Coronary artery (tissue), 2 donors: ENCODE results near the gene OTUD6A.
"Not testable (repeated sequence)": the region's sequence is repeated elsewhere in the genome, so short reads cannot be mapped to it uniquely, and the experiment has no call there.

ENCODE experiments used
- DNase-seq: peaks from one replicate; pipeline ENCODE4 v3.0.0-alpha.2; 2017; ENCODE audit warnings: low spot score
- H3K27ac ChIP-seq, 2 donors: fragments of 200-600 bp; sonication (generic); one replicate each; pipeline ENCODE4 v1.5.1; 2016 to 2019
- H3K4me3 ChIP-seq: fragments of 200-600 bp; sonication (generic); 2 replicates; pipeline ENCODE4 v1.5.1; 2016; ENCODE audit warnings: mild to moderate bottlenecking, moderate library complexity
- TF ChIP-seq, protein P1 (sequence below): fragments of 200-600 bp; sonication (generic); IDR thresholded peaks from one replicate; pipeline ENCODE4 v1.5.1; 2019; ENCODE audit warnings: antibody characterized with exemption

OTUD6A gene

DNA sequence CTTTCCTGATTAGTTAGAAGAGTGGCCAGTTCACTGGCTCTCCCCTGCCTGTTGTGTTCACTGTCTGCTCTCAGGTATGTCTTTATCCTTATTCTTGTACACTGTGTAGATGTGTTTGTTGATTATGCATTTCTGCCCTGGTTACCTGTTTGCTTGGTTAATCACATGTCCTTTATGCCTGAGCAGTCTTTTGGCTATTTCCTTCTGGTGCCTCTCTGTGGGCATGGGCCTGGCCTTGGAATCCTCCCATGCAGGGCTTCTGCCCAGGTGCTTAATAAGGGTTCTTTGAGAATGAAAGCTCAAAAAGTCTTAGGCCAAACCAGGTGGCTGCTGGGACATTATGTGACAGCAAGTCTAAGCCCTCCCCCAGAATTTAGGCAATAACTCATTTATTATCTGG is 26.5 kb downstream of the OTUD6A start:
- Histone ChIP-seq H3K27ac (no peak overlapping the region), H3K4me3 (no peak overlapping the region)
- no peak for DNase-seq
- TF ChIP-seq, protein P1, sequence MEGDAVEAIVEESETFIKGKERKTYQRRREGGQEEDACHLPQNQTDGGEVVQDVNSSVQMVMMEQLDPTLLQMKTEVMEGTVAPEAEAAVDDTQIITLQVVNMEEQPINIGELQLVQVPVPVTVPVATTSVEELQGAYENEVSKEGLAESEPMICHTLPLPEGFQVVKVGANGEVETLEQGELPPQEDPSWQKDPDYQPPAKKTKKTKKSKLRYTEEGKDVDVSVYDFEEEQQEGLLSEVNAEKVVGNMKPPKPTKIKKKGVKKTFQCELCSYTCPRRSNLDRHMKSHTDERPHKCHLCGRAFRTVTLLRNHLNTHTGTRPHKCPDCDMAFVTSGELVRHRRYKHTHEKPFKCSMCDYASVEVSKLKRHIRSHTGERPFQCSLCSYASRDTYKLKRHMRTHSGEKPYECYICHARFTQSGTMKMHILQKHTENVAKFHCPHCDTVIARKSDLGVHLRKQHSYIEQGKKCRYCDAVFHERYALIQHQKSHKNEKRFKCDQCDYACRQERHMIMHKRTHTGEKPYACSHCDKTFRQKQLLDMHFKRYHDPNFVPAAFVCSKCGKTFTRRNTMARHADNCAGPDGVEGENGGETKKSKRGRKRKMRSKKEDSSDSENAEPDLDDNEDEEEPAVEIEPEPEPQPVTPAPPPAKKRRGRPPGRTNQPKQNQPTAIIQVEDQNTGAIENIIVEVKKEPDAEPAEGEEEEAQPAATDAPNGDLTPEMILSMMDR: no peak

GRCh38 chrX:70089604-70090297 is 27.5 kb downstream of the OTUD6A start:
- TF ChIP-seq, protein P1: no peak
- DNase-seq: no peak
- Histone ChIP-seq H3K4me3 (no peak overlapping the region), H3K27ac (no peak overlapping the region)

GRCh38 chrX:70092247-70092646 is 30.0 kb downstream of the OTUD6A start:
- DNase-seq: no peak
- Histone ChIP-seq H3K27ac (no peak overlapping the region), H3K4me3 (no peak overlapping the region)
- TF ChIP-seq, protein P1: no peak

GRCh38 chrX:70096052-70096451 is 33.8 kb downstream of the OTUD6A start:
- Histone ChIP-seq H3K27ac (no peak overlapping the region), H3K4me3 (no peak overlapping the region)
- DNase-seq: no peak
- TF ChIP-seq, protein P1: no peak

- DNase-seq: no peak
- TF ChIP-seq, protein P1: no peak
- Histone ChIP-seq H3K27ac (no peak overlapping the region), H3K4me3 (no peak overlapping the region)
These were observed 43.0 kb downstream of the OTUD6A start for GRCh38 chrX:70105229-70105628.

DNA sequence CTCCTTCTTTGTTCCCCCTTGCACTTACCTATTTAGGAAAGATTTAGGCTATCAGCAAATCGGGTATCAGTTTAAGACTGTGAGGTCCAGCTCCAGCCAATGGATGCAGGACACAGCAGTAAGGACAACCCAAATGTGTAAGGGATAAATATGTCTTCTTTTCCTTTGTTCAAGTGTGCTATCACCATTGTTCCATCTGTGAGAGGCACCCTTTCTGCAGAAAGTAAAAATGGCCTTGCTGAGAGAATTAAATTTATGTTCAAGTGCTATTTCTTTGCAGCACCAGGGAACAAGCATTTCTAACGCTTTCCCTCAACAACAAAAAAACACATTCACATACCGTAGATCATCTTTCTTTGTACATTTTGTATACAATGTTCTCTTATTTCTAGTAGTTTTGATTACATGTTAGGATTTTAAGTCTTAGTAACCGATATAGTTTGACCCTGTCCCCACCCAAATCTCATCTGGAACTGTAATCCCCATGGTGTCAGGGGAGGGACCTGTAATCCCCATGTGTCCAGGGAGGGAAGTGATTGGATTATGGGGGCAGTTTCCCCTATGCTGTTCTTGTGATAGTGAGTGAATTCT is 49.3 kb downstream of the OTUD6A start:
- DNase-seq, H3K27ac ChIP-seq, H3K4me3 ChIP-seq: not testable (repeated sequence)
